GM12875 (cell line): ENCODE results near the gene CELF2.

Experiments
- H3K4me3 ChIP-seq: one replicate; pipeline ENCODE4 v1.5.1; 2011; ENCODE audit warnings: low read depth, low read length, control low read depth
- TF ChIP-seq, protein P1 (sequence below): IDR thresholded peaks from 2 replicates; pipeline ENCODE4 v1.5.1; 2011; ENCODE audit warnings: low read depth, mild to moderate bottlenecking, control low read depth, inconsistent platforms, low read length, moderate library complexity, borderline replicate concordance; ENCODE audit not compliant: insufficient read depth

CELF2 gene

DNA sequence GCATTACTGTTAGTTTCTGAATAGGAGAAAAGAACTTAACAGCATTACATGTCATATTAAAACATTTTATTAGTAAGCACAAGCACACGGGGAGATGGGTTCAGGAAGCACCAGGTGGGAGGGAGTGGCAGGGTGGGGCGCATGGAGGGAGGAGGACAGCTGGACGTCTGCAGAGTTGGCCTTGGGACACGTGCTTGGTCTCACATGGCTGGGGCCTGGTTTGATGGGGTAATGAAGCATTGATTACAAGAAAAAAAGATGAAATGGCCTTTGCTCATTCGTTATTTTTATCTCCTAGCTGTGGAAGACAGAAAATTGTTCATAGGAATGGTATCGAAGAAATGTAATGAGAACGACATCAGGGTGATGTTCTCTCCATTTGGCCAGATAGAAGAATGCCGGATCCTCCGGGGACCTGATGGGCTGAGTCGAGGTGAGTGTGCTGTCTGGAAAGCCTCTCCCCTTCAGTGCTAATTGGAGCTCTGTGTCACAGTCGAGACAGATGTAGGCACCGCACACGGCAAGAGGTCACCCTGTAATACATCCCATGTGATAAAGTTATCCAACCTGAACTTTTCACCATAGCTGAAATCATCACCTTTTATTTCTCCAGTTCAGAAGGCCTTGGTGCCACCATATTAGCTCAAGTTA is 239.9 kb downstream of the CELF2 start:
- TF ChIP-seq, protein P1, sequence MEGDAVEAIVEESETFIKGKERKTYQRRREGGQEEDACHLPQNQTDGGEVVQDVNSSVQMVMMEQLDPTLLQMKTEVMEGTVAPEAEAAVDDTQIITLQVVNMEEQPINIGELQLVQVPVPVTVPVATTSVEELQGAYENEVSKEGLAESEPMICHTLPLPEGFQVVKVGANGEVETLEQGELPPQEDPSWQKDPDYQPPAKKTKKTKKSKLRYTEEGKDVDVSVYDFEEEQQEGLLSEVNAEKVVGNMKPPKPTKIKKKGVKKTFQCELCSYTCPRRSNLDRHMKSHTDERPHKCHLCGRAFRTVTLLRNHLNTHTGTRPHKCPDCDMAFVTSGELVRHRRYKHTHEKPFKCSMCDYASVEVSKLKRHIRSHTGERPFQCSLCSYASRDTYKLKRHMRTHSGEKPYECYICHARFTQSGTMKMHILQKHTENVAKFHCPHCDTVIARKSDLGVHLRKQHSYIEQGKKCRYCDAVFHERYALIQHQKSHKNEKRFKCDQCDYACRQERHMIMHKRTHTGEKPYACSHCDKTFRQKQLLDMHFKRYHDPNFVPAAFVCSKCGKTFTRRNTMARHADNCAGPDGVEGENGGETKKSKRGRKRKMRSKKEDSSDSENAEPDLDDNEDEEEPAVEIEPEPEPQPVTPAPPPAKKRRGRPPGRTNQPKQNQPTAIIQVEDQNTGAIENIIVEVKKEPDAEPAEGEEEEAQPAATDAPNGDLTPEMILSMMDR = no peak
- no peak overlapping the region for H3K4me3 ChIP-seq

DNA sequence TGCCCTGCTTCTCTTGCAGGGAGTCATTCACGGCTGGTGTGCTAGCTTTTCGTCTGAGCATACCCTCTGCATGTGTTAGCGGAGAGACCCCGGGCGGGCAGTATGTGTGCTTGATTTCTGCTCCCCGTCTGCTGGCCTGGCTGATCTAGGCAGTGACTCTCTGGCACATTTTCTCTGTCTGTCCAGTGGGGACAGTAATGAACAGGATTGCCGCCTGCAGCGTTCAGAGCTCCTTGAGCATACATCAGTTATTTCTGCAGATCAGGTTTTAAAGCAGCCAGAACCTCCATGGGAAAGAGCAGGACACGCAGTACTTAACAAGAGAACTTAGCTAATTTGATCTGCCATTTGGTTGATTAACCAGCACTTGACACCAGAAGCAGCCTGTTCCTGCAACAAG is 242.5 kb downstream of the CELF2 start:
- H3K4me3 ChIP-seq = no peak overlapping the region
- TF ChIP-seq, protein P1 = no peak

DNA sequence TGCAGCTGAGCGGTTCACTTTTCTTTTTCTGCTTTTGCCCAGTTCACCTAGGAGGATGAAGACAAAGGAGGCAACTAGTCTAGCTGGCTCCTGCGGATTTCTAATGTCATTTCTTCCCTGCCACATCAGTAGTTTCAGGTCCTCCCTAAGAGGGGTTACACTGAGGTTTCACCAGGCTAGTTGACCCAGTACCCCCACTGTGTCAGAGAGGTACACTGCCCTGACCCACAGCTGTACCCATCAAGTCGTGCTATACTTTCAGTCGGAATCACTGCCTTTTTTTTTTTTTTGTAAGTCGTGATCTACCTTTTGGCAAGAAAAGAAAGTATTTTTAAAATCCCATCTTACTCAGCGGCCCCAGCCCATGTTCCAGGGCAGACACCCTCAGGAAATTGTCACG is 243.5 kb downstream of the CELF2 start:
- TF ChIP-seq, protein P1 = no peak
- no peak overlapping the region for H3K4me3 ChIP-seq

DNA sequence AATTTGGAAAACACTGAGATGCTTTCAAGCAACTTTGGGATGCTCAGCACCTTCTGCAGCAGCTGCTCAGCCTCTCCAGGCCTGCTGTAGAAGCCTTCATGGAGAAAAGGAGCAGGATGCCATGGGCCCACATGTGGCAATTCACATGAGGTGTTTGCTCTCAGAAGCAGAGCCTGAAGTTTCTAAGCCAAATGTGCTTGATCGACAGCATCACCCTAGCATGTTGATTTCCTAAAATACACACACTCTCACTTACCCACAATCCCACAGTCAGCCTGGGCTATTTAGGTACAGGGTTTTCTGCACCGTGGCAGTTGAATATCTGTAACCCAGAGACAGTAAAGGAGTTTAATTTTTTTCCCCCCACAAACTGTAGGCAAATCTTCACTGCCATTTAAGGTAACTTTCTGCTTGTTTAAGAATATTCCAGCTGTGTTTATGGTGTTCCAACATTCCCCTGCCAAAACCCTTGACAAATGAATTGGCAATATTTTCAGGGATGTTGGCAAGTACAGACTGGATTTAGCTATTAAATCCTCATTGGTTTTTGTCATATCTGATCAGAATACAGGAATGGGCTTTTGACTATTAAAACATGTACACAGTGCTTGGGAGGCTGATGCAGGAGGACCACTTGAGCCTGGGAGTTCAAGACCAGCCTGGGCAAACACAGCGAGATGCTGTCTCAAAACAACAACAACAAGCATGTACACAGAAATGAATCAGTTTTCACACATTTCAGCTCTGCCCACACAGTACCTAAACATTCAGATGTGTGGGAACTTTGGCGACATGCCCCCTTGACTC is 244.2 kb downstream of the CELF2 start:
- TF ChIP-seq, protein P1 = no peak
- H3K4me3 ChIP-seq = no peak overlapping the region

DNA sequence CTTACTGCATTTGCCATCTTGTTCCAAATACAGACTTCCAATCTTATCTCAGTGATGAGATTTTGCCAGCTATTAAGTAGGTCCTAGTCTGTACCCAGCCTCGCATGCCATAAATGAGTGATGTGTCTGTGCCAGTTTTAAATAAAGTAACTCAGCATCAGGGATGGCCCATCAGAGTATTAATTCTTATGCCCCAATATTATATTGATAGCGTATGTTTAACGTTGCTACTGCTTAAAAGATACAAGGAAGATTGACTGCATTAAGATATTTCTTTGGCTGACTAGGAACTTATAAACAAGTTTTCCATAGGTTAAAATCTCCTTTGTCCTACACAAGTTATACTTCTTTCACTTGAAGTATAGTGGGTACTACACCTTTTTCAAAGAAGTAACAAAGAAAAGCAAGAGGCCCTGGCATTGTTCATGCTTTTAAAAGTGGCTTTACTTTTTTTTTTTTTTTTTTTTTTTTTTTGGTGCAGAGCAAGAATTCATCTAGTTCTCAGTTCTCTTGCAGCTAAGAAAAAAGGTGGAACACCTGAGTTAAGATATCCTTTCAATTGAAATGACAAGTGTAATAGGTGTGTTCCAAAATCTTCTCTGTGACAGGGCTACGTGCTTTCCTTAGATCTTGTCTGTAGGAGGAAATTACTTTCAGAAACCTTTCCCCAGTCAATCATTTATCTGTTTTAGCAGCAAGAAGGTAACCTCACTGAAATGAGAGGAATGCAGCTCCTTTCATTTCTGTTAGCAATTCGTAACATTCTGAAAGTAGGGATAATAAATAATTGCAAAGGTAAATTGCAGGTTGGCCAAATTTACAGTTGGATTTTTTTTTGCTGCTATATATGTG is 245.0 kb downstream of the CELF2 start:
- TF ChIP-seq, protein P1 = no peak
- H3K4me3 ChIP-seq = no peak overlapping the region

DNA sequence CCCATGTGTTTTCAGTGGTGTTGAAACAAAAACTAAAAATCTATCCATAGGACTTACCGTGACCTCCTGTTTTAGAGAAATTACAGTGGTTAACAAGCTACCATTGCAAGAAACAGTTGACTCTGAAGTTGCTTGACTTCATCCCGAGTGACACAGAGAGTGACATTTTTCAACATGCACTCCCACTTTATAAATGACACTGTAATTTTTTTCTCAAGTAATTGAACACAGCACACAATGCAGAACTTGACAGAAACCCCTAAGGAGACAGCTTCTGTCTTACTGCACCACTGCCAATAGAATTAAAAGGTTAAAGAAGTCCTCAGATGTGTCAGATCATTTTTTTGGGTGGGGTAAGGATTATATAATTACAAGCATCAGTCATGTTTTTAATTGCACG is 246.1 kb downstream of the CELF2 start:
- TF ChIP-seq, protein P1 = no peak

More for the DNA sequence above, 246.1 kb downstream of the CELF2 start:
- no peak overlapping the region for H3K4me3 ChIP-seq
